Neural progenitor cell (in vitro differentiated cells): ENCODE results near the gene PLPPR3. TPM values are rescaled to one million over a fixed set of nuclear protein-coding genes. Genes with fewer than 3 reads are reported as not detected.
A peak's percentile ranks its signal among the peaks of the same experiment; 100 is the strongest.

Source experiments
- DNase-seq: peaks from one replicate; pipeline ENCODE4 v3.0.0-alpha.2; 2016; ENCODE audit warnings: low spot score
- H2AFZ ChIP-seq: fragments of 200-600 bp; sonication (generic); replicated peaks from 2 replicates; pipeline ENCODE4 v1.6.1; 2016; ENCODE audit warnings: antibody characterized with exemption
- H3F3A ChIP-seq: fragments of 200-600 bp; sonication (generic); 2 replicates; pipeline ENCODE4 v1.6.1; 2016; ENCODE audit warnings: antibody characterized with exemption, low read depth
- H3K27ac ChIP-seq: fragments of 200-600 bp; sonication (generic); 2 replicates; pipeline ENCODE4 v1.5.1; 2016; ENCODE audit warnings: mild to moderate bottlenecking
- H3K27me3 ChIP-seq: fragments of 200-600 bp; sonication (generic); 2 replicates; pipeline ENCODE4 v1.6.1; 2016; ENCODE audit warnings: mild to moderate bottlenecking, moderate library complexity
- H3K36me3 ChIP-seq: fragments of 200-600 bp; sonication (generic); 2 replicates; pipeline ENCODE4 v1.5.1; 2016
- H3K4me1 ChIP-seq: fragments of 200-600 bp; sonication (generic); 2 replicates; pipeline ENCODE4 v1.6.1; 2016; ENCODE audit warnings: mixed run types
- H3K4me2 ChIP-seq: fragments of 200-600 bp; sonication (generic); 2 replicates; pipeline ENCODE4 v1.6.1; 2016
- H3K4me3 ChIP-seq: fragments of 200-600 bp; sonication (generic); 2 replicates; pipeline ENCODE4 v1.5.1; 2016
- H3K79me2 ChIP-seq: fragments of 200-600 bp; sonication (generic); 2 replicates; pipeline ENCODE4 v1.6.1; 2016; ENCODE audit warnings: low read depth
- H3K9ac ChIP-seq: fragments of 200-600 bp; sonication (generic); 2 replicates; pipeline ENCODE4 v1.6.1; 2016
- H3K9me3 ChIP-seq: fragments of 200-600 bp; sonication (generic); 2 replicates; pipeline ENCODE4 v1.5.1; 2016; ENCODE audit warnings: low read depth
- H4K20me1 ChIP-seq: fragments of 200-600 bp; sonication (generic); 2 replicates; pipeline ENCODE4 v1.6.1; 2016; ENCODE audit warnings: low read depth
- H3K27ac Mint-ChIP-seq: 3 replicates; pipeline ENCODE4 v1.8.0; 2021; ENCODE audit warnings: mixed read lengths
- H3K27me3 Mint-ChIP-seq: 2 replicates; pipeline ENCODE4 v1.8.0; 2022; ENCODE audit warnings: low read depth, mild to moderate bottlenecking, inconsistent platforms, moderate library complexity, mixed read lengths; ENCODE audit not compliant: insufficient read depth
- H3K36me3 Mint-ChIP-seq: 3 replicates; pipeline ENCODE4 v1.8.0; 2021; ENCODE audit warnings: mixed read lengths
- H3K4me1 Mint-ChIP-seq: 3 replicates; pipeline ENCODE4 v1.8.0; 2021; ENCODE audit warnings: mixed read lengths
- H3K4me3 Mint-ChIP-seq: 3 replicates; pipeline ENCODE4 v1.8.0; 2021; ENCODE audit warnings: mild to moderate bottlenecking, moderate library complexity, mixed read lengths
- H3K9me3 Mint-ChIP-seq: 3 replicates; pipeline ENCODE4 v1.8.0; 2020; ENCODE audit warnings: mixed read lengths
- CTCF ChIP-seq: fragments of 200-600 bp; sonication (generic); IDR thresholded peaks from 2 replicates; pipeline ENCODE4 v1.5.1; 2017; ENCODE audit warnings: antibody characterized with exemption, mild to moderate bottlenecking
- EZH2 ChIP-seq: fragments of 200-600 bp; sonication (generic); IDR thresholded peaks from 2 replicates; pipeline ENCODE4 v1.6.1; 2017; ENCODE audit warnings: antibody characterized with exemption, mild to moderate bottlenecking, moderate library complexity
- EZH2phosphoT487 ChIP-seq: fragments of 200-600 bp; sonication (generic); IDR thresholded peaks from 2 replicates; pipeline ENCODE4 v1.6.1; 2017; ENCODE audit warnings: antibody characterized with exemption
- total RNA-seq: library from RNA; depleted of rRNA; stranded (reverse); fragments of >200 nt; gene quantifications from 2 replicates; pipeline ENCODE4 v1.2.3, GENCODE V29; 2015; ENCODE audit warnings: low replicate concordance

Gene PLPPR3
- total RNA-seq, 1 donor from 2014 or later: 15.6 TPM

GRCh38 chr19:812747-813218 is 9.0 kb downstream of the PLPPR3 start:
- Mint-ChIP-seq H3K36me3 (peaks cover 32% of the 10 kb centered on the region), H3K4me3 (no peak overlapping the region), H3K9me3 (peaks cover 2% of the 10 kb centered on the region), H3K27me3 (peaks cover 17% of the 10 kb centered on the region), H3K4me1 (peaks cover 4% of the 10 kb centered on the region), H3K27ac (no peak overlapping the region)
- Histone ChIP-seq H2AFZ (no peak overlapping the region), H3K36me3 (peaks cover 3% of the 10 kb centered on the region), H3K9me3 (no peaks in the 10 kb centered on the region), H3K9ac (no peak overlapping the region), H3K4me1 (no peaks in the 10 kb centered on the region), H3K27ac (no peak overlapping the region), H4K20me1 (peaks cover 62% of the 10 kb centered on the region), H3K4me2 (no peak overlapping the region), H3F3A (peaks cover 45% of the 10 kb centered on the region), H3K27me3 (no peaks in the 10 kb centered on the region), H3K79me2 (peaks cover 36% of the 10 kb centered on the region), H3K4me3 (no peak overlapping the region)
- no peak for DNase-seq
- TF ChIP-seq EZH2phosphoT487: no peak
- TF ChIP-seq CTCF: no peak
- TF ChIP-seq EZH2: no peak

GRCh38 chr19:812049-812746 is 9.6 kb downstream of the PLPPR3 start:
- Mint-ChIP-seq H3K36me3 (peaks cover 36% of the 10 kb centered on the region), H3K4me1 (peaks cover 4% of the 10 kb centered on the region), H3K27ac (no peak overlapping the region), H3K27me3 (peaks cover 16% of the 10 kb centered on the region), H3K9me3 (peaks cover 2% of the 10 kb centered on the region), H3K4me3 (no peak overlapping the region)
- no peak for TF ChIP-seq EZH2phosphoT487
- TF ChIP-seq EZH2: no peak
- no peak for TF ChIP-seq CTCF
- H4K20me1 ChIP-seq: peaks cover 62% of the 10 kb centered on the region
- peaks cover 3% of the 10 kb centered on the region for H3K36me3 ChIP-seq
- no peak for DNase-seq
- H3K4me2 ChIP-seq: no peak overlapping the region
- H2AFZ ChIP-seq: no peak overlapping the region
- H3K9ac ChIP-seq: no peak overlapping the region
- H3F3A ChIP-seq: peaks cover 51% of the 10 kb centered on the region
- H3K4me3 ChIP-seq: no peak overlapping the region
- peaks cover 36% of the 10 kb centered on the region for H3K79me2 ChIP-seq
- no peaks in the 10 kb centered on the region for H3K9me3 ChIP-seq
- H3K4me1 ChIP-seq: no peaks in the 10 kb centered on the region
- no peaks in the 10 kb centered on the region for H3K27me3 ChIP-seq
- H3K27ac ChIP-seq: no peak overlapping the region

- Histone ChIP-seq H3K9me3 (no peaks in the 10 kb centered on the region), H4K20me1 (peaks cover 66% of the 10 kb centered on the region)
- H3K27ac Mint-ChIP-seq: no peak overlapping the region
These were observed 10.2 kb downstream of the PLPPR3 start for GRCh38 chr19:811506-812048.

More at GRCh38 chr19:811506-812048, 10.2 kb downstream of the PLPPR3 start:
- H3K36me3 ChIP-seq: peaks cover 3% of the 10 kb centered on the region
- no peak for DNase-seq
- H3K27me3 ChIP-seq: no peaks in the 10 kb centered on the region
- no peaks in the 10 kb centered on the region for H3K4me1 ChIP-seq
- TF ChIP-seq CTCF (no peak), EZH2 (no peak), EZH2phosphoT487 (no peak)
- no peak overlapping the region for H3K4me2 ChIP-seq
- Mint-ChIP-seq H3K36me3 (peaks cover 37% of the 10 kb centered on the region), H3K4me1 (peaks cover 4% of the 10 kb centered on the region), H3K9me3 (peaks cover 2% of the 10 kb centered on the region), H3K27me3 (peaks cover 14% of the 10 kb centered on the region), H3K4me3 (no peak overlapping the region)
- H2AFZ ChIP-seq: no peak overlapping the region
- H3K4me3 ChIP-seq: no peak overlapping the region
- H3K79me2 ChIP-seq: peaks cover 36% of the 10 kb centered on the region
- peaks cover 57% of the 10 kb centered on the region for H3F3A ChIP-seq
- no peak overlapping the region for H3K9ac ChIP-seq
- H3K27ac ChIP-seq: peak overlapping the region; percentile 74
